HL-60 (cell line): ENCODE measurements around the gene TNFAIP1. TPM values are rescaled to one million over a fixed set of nuclear protein-coding genes. Genes with fewer than 3 reads are reported as not detected.

ENCODE experiments used
- microRNA-seq: library from miRNA; unstranded; fragments of <30 nt; microRNA quantifications from one replicate; pipeline ENCODE4, GENCODE V29; 2018

TNFAIP1 gene

Small RNA genes within 50 kb of the gene (microRNA-seq; reads per million reads assigned to microRNA genes)
- not detected for gene MIR4723
